Activated CD4-positive, alpha-beta T cell treated with anti-CD3 and anti-CD28 coated beads for 1 hour (primary cell): ENCODE data around the gene PYGM.
A peak's percentile ranks its signal among the peaks of the same experiment; 100 is the strongest.

ENCODE experiments used
- DNase-seq: peaks from one replicate; pipeline ENCODE4 v3.0.0-alpha.2; 2020

Gene PYGM

DNA sequence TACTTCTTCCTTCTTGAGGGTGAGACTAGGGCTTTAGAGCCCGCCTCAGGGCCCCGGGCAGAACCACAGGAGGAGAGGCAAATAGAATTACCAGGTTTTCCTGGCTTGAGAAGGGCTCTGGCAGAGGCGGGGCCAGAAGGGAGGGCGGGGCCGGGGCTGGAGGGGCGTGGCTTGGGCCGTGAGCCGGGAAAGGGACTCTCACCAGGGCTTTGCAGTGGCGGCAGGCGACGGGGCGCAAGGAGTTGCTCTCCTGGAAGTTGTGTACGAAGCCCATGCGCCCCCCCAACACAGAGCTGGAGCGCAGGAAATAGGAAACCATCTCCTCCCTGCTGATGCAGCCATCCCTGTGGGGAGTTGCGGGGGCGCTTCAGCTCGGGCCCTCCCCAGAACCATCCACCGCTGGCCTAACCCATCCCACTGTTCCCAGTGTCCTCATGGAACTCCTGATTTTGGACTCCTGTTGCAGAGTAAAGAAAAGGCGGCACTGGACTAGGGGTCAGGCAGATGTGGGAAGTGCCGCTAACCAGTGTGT is 29.9 kb downstream of the PYGM start:
- no peak for DNase-seq

DNA sequence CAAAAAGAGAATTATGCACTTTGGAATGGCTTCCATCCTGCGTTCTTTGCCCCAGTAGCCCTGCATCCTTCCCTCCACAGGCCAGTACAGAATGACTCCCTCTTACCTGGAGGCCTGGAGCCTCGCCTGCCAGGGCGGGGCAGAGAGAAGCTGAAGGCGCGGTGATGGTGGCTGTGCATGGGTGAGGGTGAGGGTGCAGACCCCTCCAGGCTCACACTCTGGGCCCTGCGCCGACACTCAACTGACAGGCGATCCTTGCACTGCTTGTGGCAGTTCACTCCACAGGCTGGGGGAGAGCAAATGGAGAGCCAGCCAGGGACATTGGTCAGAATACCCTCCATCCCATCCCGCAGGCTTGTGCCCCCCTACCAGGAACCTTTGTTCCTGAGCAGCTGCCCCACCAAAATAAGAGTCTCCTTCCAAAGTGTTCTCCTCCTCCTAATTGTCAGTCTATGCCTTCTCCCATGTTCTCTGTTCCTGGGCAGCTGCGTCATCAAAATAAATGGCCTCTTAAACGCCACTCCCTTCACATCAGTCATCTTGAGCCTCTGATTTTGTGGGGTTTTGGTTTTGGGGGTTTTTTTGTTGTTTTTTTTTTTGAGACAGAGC is 30.9 kb downstream of the PYGM start:
- DNase-seq, result no peak

DNA sequence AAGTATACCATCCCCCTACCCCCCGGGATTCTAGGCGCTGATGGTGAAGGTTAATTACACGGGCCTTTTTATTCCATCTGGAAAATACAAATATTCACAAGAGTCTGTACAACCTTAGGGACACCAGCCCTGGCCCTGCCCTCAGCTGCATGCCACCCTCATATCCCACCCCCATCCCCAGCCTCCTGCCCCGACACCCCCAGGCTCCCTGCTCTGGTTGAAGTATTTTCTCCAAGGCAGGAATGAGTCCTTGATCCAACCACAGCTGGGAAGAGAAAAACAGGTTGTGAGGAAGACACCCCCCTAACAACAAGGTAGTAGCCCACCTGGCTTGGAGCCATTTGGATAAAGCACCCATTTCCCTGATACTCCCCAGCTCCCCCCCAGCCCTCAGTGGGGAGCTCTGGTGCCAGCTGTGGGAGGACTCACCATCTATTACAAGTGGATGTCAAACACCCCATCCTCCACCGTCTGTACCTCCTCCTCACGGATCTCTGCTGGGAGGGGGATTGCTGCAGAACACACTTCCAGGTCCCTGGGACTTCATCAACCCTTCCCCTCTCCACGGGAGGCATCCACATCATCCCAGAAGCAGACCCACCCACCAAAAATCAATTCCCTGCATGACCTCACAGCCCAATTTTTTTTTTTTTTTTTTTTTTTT is 32.8 kb downstream of the PYGM start:
- no peak for DNase-seq

DNA sequence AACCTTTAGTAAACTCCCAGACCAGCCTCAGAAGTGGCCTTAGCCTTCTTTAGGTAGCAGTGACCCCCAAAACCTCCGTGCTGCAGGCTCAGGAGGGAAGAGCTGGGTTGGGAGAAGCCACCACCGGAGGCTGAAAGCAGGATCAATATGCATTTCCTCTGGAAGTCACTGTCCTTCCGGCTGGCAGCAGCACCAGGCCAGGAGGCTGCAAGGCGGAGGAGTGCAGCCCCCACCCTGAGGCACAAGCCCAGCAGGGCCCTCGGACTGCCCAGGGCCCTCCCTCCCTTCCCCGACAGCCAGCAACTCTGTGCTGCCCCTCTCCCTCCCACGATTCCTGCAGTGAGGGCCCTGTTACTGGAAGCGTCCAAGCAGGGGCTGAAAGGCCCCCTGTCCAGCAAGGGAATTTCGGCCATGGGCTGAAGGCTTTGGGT is 33.5 kb downstream of the PYGM start:
- no peak for DNase-seq

DNA sequence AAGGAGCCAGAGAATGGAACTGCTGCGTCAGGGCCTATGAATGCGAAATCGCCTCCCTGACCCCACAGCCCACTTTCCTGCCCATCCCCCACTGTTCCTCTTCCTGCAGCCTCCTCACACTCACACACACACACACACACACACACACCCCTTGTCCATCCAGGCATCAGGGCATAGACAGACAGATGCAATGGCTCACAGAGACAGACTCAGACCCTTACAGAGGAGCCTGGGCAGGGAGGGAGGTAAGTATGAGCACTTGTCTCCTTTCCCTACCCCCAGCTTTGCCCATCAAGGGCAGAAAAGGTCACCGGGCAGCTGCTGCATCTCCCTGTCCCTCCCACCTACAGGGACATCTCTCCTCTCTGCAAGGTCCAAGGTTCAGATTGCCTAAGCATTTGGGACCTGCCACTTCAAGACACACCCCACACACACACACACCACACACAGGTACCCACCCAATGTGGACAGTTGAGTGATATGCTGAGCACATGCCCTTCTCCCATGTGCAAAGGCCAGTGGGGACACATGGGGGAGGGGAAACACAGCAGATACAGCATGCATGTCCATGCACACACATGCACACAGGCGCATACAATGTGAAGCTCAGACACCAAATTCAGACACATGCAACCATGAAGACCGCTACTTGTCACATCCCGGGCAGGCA is 34.8 kb downstream of the PYGM start:
- DNase-seq, result no peak

DNA sequence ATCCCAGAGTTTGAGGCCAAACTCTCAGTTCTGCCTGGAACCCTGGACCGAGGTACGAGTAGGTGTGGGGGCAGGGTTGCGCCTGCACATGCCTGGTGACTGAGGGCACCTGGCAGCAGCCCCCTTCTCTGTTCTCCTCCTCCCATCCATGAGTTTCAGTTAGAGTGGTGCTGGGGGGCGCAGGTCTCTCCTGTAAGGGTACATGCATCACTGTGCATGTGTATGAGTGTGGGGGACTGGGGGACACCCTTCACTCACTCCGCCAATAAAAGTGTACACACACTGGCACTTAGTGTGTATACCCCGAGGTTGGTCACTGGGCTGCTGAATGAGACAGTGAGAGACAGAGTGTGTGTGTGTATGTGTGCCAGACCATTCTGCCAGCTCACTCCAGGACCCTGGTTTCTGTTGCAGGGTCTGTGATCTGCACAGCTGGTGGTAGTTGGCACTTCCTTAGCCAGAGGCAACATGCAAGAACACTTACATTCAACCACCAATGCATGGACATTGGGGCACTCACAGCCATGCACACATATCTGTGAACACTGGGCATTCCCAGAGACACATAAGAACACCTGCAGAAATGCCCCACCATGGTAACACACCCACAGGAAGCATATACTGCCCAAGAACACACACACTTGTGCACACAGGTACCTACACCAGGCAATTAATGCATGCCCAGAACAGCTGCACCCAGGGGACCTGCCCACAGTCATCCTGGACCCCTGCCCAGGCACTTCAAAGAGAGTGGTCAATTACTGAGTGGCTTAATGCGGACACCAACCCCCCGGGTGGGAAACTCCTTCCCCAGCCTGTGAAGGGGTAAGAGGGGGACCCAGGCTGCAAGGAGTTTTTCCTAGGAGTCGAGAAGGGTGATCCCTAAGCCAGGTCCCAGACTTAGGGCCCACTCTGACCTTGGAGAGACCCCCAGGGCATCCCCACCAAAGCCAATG is 35.6 kb downstream of the PYGM start:
- DNase-seq, result no peak

DNA sequence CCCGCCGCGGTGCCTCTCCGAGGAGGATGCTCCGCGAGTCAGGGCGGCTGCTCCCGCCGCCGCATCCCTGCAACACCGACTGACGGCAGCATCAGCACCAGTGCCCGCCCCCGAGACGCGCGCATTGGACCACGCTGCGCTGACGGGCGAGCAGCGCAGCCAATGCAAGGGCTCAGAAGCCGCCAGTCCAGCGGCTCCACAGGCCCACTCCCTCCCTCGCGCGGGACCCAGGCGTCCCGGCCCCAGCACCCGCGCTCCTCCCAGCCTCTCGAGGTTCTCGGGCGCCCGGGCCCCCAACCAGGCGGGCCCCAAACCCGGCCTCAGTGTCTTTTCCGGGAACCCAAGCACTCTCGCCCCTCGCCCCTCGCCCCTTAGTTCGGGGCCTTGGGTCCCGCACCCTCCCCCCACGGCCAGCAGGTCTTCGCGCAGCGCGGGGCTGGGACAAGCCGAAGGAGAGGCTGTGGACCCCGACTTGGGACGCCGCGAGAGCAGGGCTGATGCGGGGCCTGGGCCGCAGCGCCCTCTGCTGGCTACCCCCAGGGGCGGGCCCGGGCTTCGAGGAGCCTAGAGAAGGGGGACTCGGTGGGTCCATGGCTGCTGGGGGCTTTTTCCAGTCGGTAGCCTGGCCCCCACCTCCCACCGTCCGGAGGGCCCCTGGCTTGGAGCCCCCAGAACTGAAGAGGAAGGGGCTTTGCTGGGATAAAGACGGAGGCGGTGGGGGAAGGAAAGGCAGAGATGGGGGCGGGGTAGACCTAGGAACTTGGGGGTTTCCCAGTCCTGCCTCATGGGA is 36.5 kb downstream of the PYGM start, which contains the start of gene NRXN2:
TSS of gene NRXN2 (minus strand) at position 81 of the 790 bp plus-strand sequence. CDS start 9,498 bp downstream, outside the sequence.
- DNase-seq, result peak; percentile 74

DNA sequence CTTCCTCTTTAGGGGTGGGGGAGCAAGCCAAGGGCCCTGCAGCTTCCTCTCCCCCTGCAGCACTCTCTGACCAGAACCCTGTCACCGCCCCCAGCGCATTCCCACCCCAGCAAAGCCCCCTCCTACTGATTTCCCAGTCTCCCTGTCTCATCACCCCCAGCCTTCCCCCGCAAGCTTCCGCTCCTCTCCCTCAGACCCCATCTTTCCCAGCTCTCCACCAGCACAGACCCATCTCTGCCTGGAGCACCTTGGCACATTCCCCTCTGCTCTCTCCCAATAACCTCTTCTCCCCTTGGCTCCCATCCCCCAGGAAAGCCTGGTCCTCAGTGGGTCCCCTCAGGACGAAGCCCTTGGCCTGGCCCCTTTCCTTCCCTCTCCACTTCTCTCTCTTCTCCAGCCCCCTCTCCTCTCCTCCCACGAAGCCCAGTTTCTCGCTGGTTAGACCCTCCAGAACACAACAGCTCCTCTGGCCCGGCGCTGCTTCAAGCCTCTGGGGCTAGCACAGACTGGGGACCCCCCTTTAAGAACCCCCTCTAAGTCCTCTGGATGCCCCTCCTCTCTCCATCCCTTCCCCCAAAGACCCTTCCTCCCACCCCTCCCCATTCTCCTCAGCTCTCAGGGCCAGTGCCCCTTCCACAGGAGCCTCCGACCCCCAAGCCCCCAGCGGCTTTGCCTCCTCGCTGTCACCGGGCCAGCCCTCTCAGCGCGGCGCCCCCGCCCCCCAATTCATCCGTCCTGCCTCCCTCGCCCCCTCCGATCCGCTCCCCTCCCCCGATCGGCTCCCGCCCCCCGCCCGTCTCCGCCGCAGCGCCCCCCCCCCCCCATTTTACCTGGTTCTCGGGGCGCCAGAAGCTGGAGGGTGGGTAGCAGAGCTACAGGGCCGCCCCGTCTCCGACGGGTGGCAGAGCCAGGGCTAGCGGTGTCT is 37.4 kb downstream of the PYGM start:
- no peak for DNase-seq

DNA sequence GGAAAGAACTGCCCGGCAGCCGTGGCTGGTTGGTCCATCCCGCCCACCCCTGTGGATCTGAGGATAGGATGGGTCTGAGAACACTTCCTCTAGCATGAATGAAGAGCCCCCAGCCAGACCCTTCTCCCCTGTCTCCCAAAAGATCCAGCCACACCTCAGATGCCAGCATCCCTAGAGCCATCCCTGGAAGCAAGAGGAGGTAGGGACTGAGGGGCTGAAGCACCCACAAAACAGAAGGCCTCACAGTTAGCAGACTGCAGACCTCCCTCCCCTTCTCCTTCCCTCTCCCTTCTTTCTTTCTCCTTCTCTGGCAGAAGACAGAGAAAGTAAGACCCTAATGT is 38.4 kb downstream of the PYGM start:
- DNase-seq, result no peak

DNA sequence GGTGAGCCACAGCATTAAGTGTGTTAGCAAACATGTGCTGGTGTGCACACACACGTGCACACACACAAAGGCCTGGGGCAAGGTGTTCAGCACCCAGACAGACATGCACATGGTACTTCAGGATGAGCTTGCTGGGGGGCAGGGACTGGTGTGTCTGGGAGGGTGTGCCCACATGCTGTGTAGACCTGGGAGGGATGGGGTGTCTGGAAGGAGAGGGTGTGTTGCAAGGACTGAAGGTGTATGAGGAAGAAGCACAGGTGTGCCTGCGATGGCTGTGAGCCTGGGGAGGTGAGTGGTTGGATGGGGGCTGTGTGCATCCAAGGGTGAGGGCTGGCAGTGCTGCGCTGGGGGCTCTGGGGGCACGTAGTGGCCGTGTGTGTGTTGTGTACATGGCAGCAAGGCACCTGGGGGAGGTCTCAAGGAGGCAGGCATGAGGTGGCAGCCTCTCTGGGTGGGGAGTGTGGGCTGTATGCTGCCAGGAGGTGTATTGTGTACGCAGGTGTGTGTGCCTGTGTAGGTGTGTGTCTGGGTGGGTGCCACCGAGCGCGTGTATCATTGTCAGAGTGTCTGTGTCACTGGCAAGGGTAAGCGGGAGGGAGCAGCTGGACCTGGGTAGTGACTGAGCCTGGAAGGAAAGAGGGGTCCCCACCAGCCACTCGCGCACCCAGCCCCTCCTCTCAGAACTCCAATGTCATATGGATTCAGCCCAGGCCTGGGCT is 39.0 kb downstream of the PYGM start:
- no peak for DNase-seq

DNA sequence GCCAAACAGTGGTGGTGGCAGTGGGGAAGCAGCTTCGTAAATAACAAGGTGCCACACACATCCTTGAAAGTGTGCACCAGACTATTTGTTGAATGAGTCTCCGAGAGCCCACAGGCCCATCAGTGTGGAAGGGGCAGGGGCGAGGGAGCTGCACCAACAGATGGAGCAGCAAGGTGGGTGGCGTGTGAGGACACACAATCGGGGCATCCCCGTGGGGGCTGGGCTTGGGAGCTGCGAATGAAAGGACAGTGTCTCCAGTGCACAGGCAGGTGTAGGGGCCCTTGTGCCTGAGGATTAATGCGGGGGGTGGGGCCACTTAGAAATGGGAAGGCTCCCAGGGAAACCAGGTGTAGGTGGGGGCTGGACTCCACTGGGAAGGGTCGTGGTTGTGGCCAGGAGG is 39.6 kb downstream of the PYGM start:
- no peak for DNase-seq

DNA sequence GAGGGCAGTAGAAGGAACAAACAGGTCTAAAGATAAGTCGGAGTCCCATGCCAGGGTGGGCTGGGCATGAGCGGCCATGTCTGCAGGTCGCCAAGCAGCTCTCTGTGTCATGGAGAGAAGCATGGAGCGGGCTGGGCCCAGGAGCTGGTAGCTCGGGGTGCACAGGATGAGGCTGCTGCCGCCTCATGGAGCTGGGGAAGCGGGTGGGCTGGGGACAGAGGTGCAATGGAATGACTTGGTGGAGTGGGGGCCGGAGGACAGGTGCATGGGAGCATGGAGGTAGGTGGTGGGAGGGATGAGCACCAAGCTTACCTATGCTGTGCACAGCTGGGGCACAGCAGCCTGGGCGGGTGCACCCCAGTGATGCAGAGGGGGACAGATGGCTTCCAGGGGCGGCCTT is 40.4 kb downstream of the PYGM start:
- no peak for DNase-seq

DNA sequence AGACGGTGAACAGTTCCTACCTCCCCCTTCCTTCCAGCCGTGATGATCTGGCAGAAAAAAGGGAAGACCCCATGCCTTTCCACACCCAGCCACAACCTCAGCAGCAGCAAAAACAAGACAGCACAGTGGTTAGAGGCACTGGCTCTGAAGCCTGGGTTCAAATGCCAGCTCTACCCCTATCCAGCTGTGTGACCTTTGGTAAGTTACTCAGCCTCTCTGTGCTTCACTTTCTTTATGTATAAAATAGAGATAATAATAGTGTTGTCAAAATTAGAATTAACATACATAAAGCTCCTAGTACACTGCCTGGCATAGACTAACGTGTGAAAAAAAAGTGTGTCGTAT is 41.0 kb downstream of the PYGM start:
- DNase-seq, result no peak

DNA sequence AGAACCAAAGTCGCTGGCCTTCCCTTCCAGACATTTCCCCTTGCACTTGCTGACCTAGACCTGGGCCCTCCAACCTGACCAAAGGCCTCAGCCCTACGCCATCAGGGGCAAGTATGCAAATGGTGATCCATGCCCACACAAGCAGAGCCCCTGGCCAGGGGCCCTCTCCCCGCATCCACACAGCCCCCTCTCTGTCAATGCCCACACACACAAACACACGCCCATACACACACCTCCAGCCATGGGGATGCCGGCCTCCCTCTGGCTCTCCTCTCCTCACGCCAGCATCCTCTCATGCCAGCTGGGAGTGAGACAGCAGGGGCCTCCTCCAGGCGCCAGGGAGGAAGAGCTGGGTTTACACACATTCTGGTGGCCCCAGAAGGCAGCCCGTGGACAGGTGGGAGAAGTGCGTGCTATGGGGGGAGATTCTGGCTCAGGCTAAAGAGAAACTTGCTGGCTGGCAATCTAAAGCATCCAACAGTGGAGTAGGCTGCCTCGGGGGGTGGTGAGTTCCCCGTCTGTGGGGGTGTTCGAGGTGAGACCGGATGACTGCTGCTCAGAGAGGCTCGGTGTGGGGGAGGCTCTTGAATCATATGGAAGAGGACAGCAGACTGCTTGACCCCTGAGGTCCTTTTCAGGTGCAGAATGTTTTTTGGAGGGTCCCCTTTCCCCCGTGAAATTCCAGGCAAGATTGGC is 41.5 kb downstream of the PYGM start:
- DNase-seq, result no peak

DNA sequence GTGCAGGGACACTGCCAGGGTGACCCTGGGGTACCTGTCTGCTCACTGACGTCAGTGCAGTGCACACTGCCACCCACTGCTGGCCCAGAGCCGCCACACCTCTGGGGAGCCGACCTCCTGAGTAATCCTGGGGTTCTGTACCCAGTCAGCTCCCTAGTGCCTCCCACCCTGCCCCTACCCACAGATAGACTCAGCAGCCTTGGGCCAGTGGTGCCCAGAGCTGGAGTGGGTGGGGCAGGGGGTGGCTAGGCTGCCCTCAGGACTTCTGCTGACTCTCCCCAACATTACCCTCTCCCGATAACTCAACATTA is 42.6 kb downstream of the PYGM start:
- DNase-seq, result no peak

DNA sequence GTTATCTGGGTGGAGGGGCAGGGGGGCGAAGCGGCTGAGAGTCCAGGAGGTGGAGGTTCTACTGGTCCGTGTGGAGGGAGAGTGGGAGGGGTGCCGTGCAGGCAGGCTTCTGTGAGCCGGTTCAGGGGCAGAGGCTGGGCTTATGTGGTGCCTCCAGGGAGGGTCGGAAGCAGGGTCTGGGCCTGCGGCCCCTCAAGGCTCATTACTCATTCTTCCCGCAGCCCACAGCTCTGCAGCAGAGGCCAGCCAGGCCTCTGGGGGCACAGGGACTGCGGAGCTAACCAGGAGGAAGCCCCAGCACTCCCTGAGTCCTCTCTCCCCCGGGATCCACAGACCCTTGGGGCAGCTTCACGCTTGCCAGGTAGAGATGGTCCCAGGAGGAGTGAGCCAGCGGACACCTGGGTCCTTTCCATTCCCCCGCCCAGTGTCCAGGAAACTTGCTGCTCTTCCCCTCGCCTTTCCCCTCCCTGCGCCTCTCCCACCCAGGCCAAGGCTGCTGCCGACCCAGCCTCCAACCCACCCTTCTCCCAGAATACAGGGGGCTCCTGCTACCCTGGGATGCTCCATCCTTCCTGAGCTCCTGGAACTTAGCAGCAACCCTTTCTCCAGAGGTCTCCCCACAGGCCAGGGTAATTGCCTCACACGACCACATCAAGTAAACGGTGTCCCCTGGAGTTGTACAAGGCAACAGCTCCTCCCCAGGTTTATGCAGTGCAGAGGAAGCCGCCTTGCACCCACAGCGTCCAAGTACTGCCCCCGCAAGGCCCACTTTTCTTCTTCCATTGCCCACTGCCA is 43.1 kb downstream of the PYGM start:
- no peak for DNase-seq

DNA sequence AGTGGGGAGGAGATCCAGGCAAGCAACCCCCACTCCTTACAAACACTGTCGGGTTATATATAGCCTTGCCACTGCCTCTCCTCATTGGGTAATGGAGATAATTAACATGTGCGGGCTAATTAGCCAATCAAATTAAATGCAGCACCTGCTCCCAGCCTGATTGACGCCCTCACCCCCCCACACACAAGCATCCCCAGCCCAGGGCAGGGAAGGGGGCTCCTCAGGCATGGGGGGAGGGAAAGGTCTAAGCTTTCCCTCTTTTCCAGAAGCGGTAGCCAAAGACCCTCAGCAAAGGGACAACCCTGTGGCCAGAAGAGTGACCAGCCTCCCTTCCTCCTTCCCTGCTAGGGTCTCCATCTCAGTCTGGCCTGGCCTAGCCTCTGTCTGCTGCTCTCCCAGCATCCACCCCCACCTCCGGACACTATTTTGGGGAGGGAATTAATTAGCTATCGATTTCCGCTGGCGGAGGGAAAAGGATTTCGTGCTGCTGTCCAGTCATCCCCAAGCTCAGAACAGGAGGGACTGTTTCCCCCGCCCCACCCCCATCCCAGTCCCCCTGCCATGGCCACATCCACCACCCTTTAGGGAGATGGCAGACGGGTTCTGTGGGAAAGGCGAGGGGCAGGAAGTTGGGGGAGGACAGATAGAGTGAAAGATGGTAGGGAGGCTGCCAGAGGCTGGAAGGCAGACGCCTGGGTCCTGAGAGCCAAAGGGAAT is 43.9 kb downstream of the PYGM start:
- no peak for DNase-seq

DNA sequence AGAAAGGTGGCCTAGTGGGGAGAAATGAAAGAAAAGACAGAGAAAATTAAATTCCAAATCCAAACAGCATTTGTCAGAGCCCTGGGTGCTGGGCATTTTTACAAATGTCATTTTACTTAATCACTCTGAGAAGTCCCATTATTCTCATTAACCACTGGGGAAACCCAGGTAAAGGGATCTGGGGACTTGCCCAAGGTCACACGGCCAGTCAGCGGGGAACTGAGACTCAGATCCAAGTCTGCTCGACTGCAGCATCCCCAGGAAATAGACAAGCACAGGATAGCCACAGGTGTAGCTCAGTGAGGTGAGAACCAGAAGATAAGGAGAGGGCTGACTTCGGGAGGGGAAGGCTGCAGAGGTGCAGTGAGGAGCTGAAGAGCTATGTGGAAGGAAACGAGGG is 44.7 kb downstream of the PYGM start:
- no peak for DNase-seq
